Pons (tissue), 1 donor: ENCODE results near the gene EYS.
"Not testable (repeated sequence)": the region's sequence is repeated elsewhere in the genome, so short reads cannot be mapped to it uniquely, and the experiment has no call there.

Experiments used
- DNase-seq: peaks from one replicate; pipeline ENCODE4 v3.0.0-alpha.2; 2016; ENCODE audit warnings: low spot score

EYS gene

GRCh38 chr6:64294034-64294433 lies 1413.0 kb downstream of the EYS start:
- no peak for DNase-seq

GRCh38 chr6:64293298-64293697 lies 1413.7 kb downstream of the EYS start:
- DNase-seq, result no peak

DNA sequence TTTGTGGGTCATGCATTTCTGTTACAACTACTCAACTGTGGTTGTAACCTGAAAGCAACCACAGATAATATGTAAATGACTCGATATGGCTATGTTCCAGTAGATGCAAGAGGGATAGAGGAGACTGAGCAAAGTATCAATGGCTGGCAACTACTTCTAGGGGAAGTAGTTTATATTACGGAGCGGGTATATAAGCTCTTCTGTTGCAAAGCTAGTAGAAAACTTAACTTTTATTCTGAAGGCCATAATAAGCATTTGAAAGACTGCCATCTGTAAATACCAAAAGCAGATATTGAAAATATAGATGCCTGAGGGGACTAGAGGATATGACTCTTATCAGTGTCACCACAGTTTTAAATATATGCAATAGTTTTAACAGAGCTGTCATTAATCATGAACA lies 1416.2 kb downstream of the EYS start:
- DNase-seq, result no peak

GRCh38 chr6:64289931-64290330 lies 1417.1 kb downstream of the EYS start:
- no peak for DNase-seq

GRCh38 chr6:64288351-64288750 lies 1418.7 kb downstream of the EYS start:
- DNase-seq, result no peak

GRCh38 chr6:64281167-64281566 lies 1425.9 kb downstream of the EYS start:
- DNase-seq, result no peak

GRCh38 chr6:64280569-64280968 lies 1426.5 kb downstream of the EYS start:
- DNase-seq, result peak; percentile 66

- no peak for DNase-seq
Measured at GRCh38 chr6:64270083-64270482, 1436.9 kb downstream of the EYS start.

GRCh38 chr6:64266351-64266821 lies 1440.6 kb downstream of the EYS start:
- no peak for DNase-seq

- DNase-seq, result no peak
Measured at GRCh38 chr6:64263778-64264177, 1443.2 kb downstream of the EYS start.

DNA sequence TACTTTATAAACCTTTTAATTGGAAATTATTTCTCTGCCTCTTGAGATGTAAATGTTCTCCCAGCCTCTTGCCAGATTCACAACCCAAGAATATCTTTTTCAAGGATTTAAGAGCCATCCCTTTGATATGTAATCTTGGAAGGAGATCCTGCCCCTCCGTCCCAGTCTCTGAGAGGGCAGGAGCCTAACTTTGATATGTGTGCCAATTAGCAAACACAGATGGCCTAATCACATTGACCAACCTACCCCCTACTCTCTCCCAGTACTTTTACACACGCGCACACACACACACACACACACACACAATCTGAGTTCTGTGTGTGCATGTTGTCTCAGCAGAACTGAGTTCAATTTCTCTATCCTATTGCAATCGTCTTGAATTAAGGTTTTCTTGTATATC lies 1447.7 kb downstream of the EYS start:
- no peak for DNase-seq

DNA sequence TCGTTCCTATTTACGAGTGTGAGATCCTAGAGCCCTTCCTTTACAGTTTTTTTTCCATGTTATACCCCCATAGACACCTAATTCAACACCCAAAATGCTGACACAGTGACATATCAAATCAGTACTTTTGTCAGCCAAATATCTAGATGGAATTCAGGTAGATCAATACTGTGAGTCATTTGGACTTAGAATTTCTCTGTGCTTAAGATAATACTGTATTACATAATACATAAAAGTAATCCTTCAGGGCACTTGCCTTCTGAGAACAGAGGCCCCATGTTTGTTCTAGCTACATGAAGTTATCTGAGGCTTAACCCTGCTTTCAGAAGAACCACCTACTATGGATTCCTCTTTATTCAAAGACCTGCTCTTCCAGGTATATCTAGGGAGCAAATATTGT lies 1448.3 kb downstream of the EYS start:
- DNase-seq, result no peak

DNA sequence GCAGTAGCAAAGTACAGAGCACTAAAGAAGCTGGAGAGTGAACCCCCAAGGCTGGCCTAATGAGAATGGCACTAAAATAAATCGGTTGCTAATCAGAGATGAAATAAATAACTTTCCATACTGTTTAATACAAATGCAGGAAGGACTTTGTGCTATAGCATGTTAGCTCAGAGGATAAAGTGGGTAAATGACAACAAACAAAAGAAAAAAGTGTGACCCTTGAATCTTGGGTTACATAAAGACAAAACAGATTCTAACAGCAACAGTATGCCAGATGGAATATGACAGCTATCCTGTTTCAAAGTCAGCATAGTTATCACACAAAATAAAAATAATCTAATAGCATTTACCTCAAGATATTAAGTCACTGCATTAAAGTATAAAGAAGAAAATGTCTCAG lies 1448.7 kb downstream of the EYS start:
- DNase-seq, result no peak

DNA sequence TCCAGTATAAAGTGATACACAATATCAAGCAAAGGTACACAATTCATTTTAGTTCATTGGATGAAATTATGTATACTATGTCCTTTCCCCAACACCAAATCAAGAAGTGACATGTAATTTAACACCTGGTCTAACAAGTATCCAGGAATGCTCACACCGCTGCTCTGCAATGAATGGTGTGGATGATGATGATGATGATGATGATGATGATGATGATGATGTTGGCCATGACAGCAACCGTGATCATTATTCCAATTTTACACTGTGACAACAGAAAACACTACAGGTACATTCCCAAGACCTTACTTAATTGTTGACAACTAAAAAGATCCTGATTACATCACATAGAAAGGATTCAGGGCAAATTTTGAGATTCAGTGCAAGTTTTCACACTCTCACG lies 1449.4 kb downstream of the EYS start:
- DNase-seq, result no peak

DNA sequence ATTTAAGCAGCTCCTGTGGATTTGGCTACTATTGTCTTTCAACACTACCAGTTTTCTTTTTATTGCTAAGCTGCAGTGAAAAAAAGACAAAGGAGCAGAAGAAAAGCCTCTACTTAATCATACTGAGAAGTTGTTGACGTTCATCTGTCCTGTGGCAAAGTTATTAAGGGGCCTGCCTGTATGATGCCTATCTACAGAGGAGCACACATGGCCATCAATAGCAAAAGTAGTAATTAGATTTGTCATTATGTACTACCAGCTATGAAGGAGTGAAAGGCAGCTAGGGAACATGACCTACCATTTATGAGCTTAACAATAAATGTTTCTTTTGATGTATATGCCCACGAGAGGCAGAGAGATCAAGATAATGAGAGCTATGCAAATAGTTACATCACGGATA lies 1450.5 kb downstream of the EYS start:
- no peak for DNase-seq

DNA sequence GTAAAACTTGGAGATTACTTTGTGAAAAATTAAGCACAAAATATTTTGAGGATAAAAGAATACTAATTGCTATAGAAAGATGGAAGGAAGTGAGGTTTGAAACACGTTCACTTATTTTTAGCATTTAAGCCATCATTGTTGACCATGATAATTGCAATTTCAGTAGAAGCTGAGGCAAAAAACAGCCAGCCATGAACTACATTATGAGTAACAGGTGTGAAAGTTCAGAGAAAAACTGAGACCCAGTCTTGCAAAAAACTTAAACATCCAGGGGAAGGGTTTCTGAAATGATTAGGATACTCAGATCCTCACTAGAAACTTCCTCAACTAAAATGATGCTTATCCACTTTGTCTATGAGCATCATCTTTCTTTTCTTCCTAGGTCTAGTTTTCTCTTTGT lies 1452.0 kb downstream of the EYS start:
- DNase-seq, result no peak

DNA sequence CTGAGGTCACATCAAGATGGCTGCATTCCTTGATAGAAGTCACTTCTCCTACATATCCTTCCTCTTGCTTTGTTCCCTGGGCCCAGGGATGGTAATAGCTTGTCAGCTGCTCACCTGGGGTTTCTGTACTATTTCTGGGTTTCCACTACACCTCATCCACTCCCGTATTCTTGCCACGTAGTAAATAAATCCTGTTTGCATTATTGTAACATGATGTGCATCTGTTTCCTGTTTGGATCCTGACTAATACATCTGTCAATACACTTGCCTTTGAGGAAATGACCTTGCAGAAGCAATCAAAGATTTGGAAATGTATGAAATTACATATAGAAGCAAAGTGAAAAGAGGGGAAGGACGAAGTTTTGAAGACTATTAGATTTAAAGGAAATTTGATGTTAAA lies 1452.5 kb downstream of the EYS start:
- no peak for DNase-seq

DNA sequence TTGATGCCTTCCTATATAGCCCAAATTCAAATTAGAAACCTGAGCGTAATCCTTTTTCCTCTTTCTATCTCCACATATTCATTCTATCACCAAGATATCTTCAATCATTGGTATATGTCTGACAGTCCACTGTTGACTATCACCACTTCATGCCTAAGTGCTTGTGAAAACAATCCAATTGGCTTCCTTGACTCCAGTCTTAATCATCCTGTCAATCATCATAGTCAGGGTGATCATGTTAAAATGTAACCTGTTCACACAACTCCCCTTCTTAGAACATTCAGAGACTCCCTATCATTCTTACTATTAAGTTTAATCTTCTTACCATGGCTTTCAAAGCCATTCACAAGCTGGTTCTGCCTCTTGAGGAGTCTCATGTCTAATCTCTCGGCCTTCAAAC lies 1454.8 kb downstream of the EYS start:
- DNase-seq, result no peak

DNA sequence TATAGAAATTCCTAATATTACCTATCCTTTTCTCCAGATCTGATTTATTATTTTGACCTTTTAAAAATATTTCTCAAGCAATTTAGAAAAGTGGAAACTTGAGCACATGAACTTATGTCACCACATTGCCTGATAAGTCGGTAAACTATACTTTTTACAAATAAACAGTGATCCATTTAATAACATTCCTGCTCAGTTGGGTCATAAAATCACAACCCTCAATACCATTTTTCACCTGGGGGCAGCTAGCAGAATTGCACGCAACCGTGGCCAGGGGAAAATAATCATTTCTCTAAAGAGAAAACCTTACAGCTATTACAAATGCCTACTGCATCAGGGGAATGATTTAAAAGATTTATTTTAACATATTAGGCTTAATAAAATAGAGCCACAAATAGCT lies 1456.9 kb downstream of the EYS start:
- DNase-seq, result no peak

- no peak for DNase-seq
Measured at GRCh38 chr6:64249115-64249514, 1457.9 kb downstream of the EYS start.

DNA sequence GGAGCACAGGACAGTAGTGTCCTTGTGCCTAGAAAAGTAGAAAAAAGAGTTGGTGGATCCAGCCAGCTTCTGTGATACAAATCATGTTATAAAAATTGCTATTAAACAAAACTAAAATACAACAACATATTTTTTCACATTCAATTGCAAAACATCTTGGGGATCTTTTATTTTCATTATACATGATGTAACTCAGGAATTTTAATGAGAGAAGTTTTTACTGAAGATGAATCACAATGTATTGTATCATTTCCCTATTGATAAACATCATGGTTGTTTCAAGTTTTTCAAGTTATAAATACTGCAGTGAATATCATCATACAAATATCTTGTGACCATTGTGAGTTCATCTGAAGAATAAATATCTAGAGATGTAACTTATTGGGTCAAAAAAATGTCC lies 1463.4 kb downstream of the EYS start:
- no peak for DNase-seq

DNA sequence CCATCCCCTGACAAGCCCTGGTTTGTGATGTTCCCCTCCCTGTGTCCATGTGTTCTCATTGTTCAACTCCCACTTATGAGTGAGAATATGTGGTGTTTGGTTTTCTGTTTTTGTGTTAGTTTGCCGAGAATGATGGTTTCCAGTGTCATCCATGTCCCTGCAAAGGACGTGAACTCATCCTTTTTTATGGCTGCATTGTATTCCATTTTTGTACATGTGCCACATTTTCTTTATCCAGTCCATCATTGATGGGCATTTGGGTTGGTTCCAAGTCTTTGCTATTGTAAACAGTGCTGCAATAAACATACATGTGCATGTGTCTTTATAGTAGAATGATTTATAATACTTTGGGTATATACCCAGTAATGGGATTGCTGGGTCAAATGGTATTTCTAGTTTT lies 1468.1 kb downstream of the EYS start:
- not testable (repeated sequence) for DNase-seq

GRCh38 chr6:64238071-64238470 lies 1469.0 kb downstream of the EYS start:
- DNase-seq, result no peak

DNA sequence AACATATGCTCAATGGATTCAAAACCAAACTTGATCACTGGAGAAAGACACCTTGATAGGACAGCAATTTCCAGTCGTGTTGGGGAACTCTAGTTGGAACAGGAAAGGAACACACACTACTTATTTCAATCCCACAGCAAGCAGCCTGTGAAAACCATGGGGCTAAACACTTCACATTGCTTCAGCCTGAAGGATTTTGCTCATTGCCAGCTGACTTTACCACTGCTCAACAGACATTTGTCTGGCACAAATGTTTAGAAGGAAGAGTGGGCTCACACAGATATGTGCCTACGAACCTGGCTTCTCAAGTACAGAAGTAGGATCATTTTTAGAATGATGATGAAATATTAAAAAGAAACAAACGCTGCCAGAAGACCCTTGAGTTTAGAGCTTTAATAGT lies 1473.3 kb downstream of the EYS start:
- no peak for DNase-seq

DNA sequence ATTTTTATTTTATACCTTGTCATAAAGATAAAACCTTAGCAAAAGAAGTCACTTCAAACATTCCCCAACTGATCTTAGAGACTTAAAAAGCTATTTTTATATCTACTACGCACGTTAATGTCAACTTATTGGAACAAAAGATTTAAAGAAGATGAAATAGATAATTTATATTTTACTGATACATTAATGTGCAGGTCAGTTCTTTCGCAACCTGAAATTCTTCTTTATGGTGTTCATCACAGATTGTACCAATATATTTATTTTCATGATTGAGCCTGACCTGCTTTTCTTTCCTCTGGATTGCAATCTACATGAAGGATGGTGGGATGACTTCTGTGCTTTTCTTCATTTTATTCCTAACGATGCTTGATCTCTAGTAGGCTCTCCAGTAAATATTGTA lies 1475.1 kb downstream of the EYS start:
- DNase-seq, result no peak
